MM.1S (cell line): ENCODE results near the gene SULF2.

ENCODE experiments used
- DNase-seq: peaks from one replicate; pipeline ENCODE4 v3.0.0-alpha.2; 2015
- H2AFZ ChIP-seq: fragments of 300-600 bp; sonication (generic); 2 replicates; pipeline ENCODE4 v1.6.0; 2016; ENCODE audit warnings: antibody characterized with exemption, low read length
- H3F3A ChIP-seq: fragments of 300-600 bp; sonication (generic); 2 replicates; pipeline ENCODE4 v1.6.1; 2016; ENCODE audit warnings: mild to moderate bottlenecking, antibody characterized with exemption, low read length, moderate library complexity, mixed read lengths; ENCODE audit not compliant: insufficient read depth
- H3K27ac ChIP-seq: fragments of 300-600 bp; sonication (generic); 2 replicates; pipeline ENCODE4 v1.5.1; 2016; ENCODE audit warnings: mild to moderate bottlenecking, low read length
- H3K27me3 ChIP-seq: fragments of 300-600 bp; sonication (generic); replicated peaks from 2 replicates; pipeline ENCODE4 v1.6.0; 2016; ENCODE audit warnings: low read length; ENCODE audit not compliant: insufficient read depth
- H3K36me3 ChIP-seq: fragments of 300-600 bp; sonication (generic); replicated peaks from 2 replicates; pipeline ENCODE4 v1.6.1; 2016; ENCODE audit warnings: mild to moderate bottlenecking, low read length, mixed read lengths; ENCODE audit not compliant: insufficient read depth
- H3K4me1 ChIP-seq: fragments of 300-600 bp; sonication (generic); 2 replicates; pipeline ENCODE4 v1.6.1; 2016; ENCODE audit warnings: low read length, mixed read lengths
- H3K4me2 ChIP-seq: fragments of 300-600 bp; sonication (generic); 2 replicates; pipeline ENCODE4 v1.6.0; 2016; ENCODE audit warnings: low read depth, low read length
- H3K4me3 ChIP-seq: fragments of 300-600 bp; sonication (generic); 2 replicates; pipeline ENCODE4 v1.5.1; 2016; ENCODE audit warnings: low read length, mixed read lengths
- H3K79me2 ChIP-seq: fragments of 300-600 bp; sonication (generic); 2 replicates; pipeline ENCODE4 v1.6.1; 2016; ENCODE audit warnings: mixed run types, low read length, mixed read lengths
- H3K9ac ChIP-seq: fragments of 300-600 bp; sonication (generic); 2 replicates; pipeline ENCODE4 v1.6.1; 2016; ENCODE audit warnings: low read length, mixed read lengths
- H3K9me2 ChIP-seq: fragments of 300-600 bp; sonication (generic); replicated peaks from 2 replicates; pipeline ENCODE4 v1.6.1; 2016; ENCODE audit warnings: mild to moderate bottlenecking, low read length, mixed read lengths; ENCODE audit not compliant: insufficient read depth
- H3K9me3 ChIP-seq: fragments of 300-600 bp; sonication (generic); replicated peaks from 2 replicates; pipeline ENCODE4 v1.6.1; 2016; ENCODE audit warnings: mild to moderate bottlenecking, low read length, mixed read lengths; ENCODE audit not compliant: insufficient read depth
- H4K20me1 ChIP-seq: fragments of 300-600 bp; sonication (generic); 2 replicates; pipeline ENCODE4 v1.6.1; 2016; ENCODE audit warnings: mild to moderate bottlenecking, low read length, moderate library complexity, mixed read lengths; ENCODE audit not compliant: insufficient read depth
- CTCF ChIP-seq: fragments of 300-600 bp; sonication (generic); IDR thresholded peaks from 2 replicates; pipeline ENCODE4 v1.5.1; 2016; ENCODE audit warnings: antibody characterized with exemption, low read length, mixed read lengths
- EZH2 ChIP-seq: fragments of 300-600 bp; sonication (generic); optimal IDR thresholded peaks from 2 replicates; pipeline ENCODE3; 2017; ENCODE audit warnings: low read depth, mild to moderate bottlenecking, antibody characterized with exemption, low read length, mixed read lengths
- EZH2phosphoT487 ChIP-seq: fragments of 300-600 bp; sonication (generic); IDR thresholded peaks from 2 replicates; pipeline ENCODE4 v1.6.1; 2018; ENCODE audit warnings: antibody characterized with exemption, low read length

SULF2 gene

DNA sequence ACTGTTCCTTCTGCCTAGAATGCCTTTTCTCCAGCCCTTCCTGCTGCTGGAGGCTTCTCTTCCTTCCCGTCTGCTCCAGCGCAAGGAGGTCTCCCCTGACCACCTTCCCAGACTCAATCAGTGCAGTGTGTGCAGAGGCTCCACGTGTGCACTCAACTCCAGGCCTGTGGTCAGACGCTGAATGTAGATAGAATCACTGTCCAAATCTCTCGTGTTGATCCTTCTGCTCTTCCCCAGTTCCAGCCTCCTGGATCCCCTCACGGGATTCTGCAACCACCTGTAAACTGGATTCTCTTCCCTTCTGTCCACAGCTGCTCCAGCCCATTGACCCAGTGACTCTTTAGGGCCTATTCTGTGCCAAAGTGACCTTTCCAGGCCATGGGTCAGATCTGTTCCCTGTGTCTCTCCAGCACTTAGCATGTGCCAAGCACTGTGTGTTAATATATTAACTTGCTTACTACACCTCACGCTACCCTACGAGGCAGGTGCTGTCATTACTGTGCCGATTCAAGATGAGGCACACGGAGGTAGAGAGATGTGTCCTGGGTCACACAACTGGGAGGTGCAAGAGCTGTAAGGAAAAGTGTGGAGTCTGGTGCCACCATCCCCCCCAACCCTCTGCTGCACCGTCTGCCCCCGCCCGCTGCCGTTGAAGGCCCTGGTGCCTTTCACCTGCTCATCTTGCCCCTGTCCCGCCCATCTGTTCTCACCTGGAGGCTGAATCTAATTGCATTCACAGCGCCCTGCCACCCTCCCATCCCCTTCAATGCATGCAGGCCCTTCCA, 112.2 kb downstream of the SULF2 start:
- Histone ChIP-seq H3K27me3 (no peaks in the 10 kb centered on the region), H3K27ac (no peak overlapping the region), H3K36me3 (no peaks in the 10 kb centered on the region; the same call in 1 of the 2 replicates), H3K4me1 (no peaks in the 10 kb centered on the region), H3K79me2 (no peaks in the 10 kb centered on the region), H3K9ac (no peak overlapping the region), H4K20me1 (no peaks in the 10 kb centered on the region), H3K9me2 (no peaks in the 10 kb centered on the region), H3K4me2 (no peak overlapping the region), H2AFZ (no peak overlapping the region), H3K9me3 (no peaks in the 10 kb centered on the region), H3F3A (no peaks in the 10 kb centered on the region; the same call in 1 of the 2 replicates), H3K4me3 (no peak overlapping the region)
- TF ChIP-seq EZH2phosphoT487 (no peak), EZH2 (no peak), CTCF (no peak)
- DNase-seq: no peak

DNA sequence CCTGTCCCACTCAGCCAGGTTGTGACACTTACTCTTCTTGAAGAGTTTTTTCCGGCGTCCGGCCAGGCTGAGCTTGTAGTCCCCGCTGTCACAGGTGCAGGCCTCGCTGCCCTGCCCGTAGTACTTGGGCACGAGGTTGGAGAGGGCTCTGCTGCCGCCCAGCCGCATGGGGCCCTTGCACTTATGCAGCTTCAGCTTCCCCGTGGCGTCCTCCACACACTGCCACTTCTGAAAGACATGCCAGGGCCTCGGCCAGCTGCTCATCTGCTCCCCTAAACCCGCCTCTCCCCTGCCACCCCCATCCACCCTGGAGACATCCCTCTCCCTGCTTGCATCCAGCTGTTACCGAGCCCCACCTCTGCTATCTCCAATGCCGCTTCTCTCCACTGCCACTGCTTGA, 113.1 kb downstream of the SULF2 start:
- H4K20me1 ChIP-seq: no peaks in the 10 kb centered on the region
- no peaks in the 10 kb centered on the region for H3K4me1 ChIP-seq

DNA sequence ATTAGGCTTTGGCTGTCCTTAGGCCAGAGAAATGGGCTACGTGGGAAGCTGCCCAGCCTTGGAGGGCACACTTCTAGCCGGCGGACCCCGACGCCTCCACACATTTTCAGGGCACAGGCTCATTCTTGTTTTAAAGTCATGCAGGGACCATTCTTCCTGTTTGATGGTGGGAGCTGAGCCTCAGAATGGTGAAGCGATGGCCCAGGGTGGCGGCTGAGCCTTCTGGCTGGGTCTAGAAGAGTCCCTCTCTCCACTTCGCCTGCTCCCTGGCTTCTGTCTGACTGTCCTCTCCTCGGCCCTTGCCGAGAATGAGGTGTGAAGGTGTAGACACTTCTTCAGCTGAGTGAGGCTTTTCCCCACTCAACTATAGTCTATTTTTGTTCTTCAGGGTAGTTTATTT, 114.4 kb downstream of the SULF2 start:
- Histone ChIP-seq H4K20me1 (no peaks in the 10 kb centered on the region), H3K4me2 (no peak overlapping the region), H3K27ac (no peak overlapping the region), H3K9me3 (no peaks in the 10 kb centered on the region), H3K36me3 (no peaks in the 10 kb centered on the region; the same call in 1 of the 2 replicates), H3K4me3 (no peak overlapping the region), H3K4me1 (no peaks in the 10 kb centered on the region), H3K9ac (no peak overlapping the region), H3K27me3 (no peaks in the 10 kb centered on the region), H3K9me2 (no peaks in the 10 kb centered on the region), H3K79me2 (no peaks in the 10 kb centered on the region), H3F3A (no peaks in the 10 kb centered on the region; the same call in 1 of the 2 replicates), H2AFZ (no peak overlapping the region)
- no peak for DNase-seq
- TF ChIP-seq EZH2 (no peak), CTCF (no peak), EZH2phosphoT487 (no peak)

More for the DNA sequence above, 113.1 kb downstream of the SULF2 start:
- no peak for DNase-seq
- no peak overlapping the region for H3K4me3 ChIP-seq
- H3K27ac ChIP-seq: no peak overlapping the region
- TF ChIP-seq EZH2phosphoT487: no peak
- TF ChIP-seq EZH2: no peak
- no peak for TF ChIP-seq CTCF
- H3K9me3 ChIP-seq: no peaks in the 10 kb centered on the region
- H3K4me2 ChIP-seq: no peak overlapping the region
- no peaks in the 10 kb centered on the region for H3K27me3 ChIP-seq
- no peak overlapping the region for H3K9ac ChIP-seq
- no peak overlapping the region for H2AFZ ChIP-seq
- no peaks in the 10 kb centered on the region; the same call in 1 of the 2 replicates for H3K36me3 ChIP-seq
- no peaks in the 10 kb centered on the region; the same call in 1 of the 2 replicates for H3F3A ChIP-seq
- H3K79me2 ChIP-seq: no peaks in the 10 kb centered on the region
- no peaks in the 10 kb centered on the region for H3K9me2 ChIP-seq
